Ascending aorta (tissue), 2 donors: ENCODE results near the gene NTRK1. TPM values are rescaled to one million over a fixed set of nuclear protein-coding genes. Genes with fewer than 3 reads are reported as not detected.
A peak's percentile ranks its signal among the peaks of the same experiment; 100 is the strongest.

Experiments
- DNase-seq, 2 donors: peaks; one replicate each; pipeline ENCODE4 v3.0.0-alpha.2; 2019; ENCODE audit warnings: low spot score in 2 of 2
- H3K27ac ChIP-seq, 2 donors: fragments of 200-600 bp; sonication (generic); one replicate each; pipeline ENCODE4 v1.5.1; 2016 to 2017; ENCODE audit warnings: mild to moderate bottlenecking in 1 of 2
- H3K27me3 ChIP-seq: fragments of 200-600 bp; sonication (generic); one replicate; pipeline ENCODE4 v1.5.1; 2017
- H3K36me3 ChIP-seq, 2 donors: fragments of 200-600 bp; sonication (generic); one replicate each; pipeline ENCODE4 v1.5.1; 2016
- H3K4me1 ChIP-seq, 2 donors: fragments of 200-600 bp; sonication (generic); one replicate each; pipeline ENCODE4 v1.5.1; 2016 to 2017; ENCODE audit warnings: mild to moderate bottlenecking in 1 of 2
- H3K4me3 ChIP-seq, 2 donors: fragments of 200-600 bp; sonication (generic); one replicate each; pipeline ENCODE4 v1.5.1; 2016 to 2017; ENCODE audit warnings: mild to moderate bottlenecking in 1 of 2
- H3K9me3 ChIP-seq, 2 donors: fragments of 200-600 bp; sonication (generic); one replicate each; pipeline ENCODE4 v1.5.1; 2016
- CTCF ChIP-seq, 3 experiments: fragments of 200-600 bp in 2 of 3; fragments of 450-650 bp in 1 of 3; sonication (generic) in 2 of 3; IDR thresholded peaks; one replicate each; pipeline ENCODE4 v1.5.1; 2016 to 2019; ENCODE audit warnings: antibody characterized with exemption in 3 of 3, mild to moderate bottlenecking in 1 of 3, moderate library complexity in 1 of 3
- intact Hi-C: fragments of 100-400 bp; cut with DNase I; formaldehyde crosslinking; loops from one replicate; pipeline ENCODE4 v1.15.1; 2023
- total RNA-seq: library from RNA; depleted of rRNA; stranded (reverse); fragments of >200 nt; gene quantifications from one replicate; pipeline ENCODE4 v1.1.0, GENCODE V29; 2016

NTRK1 gene
- total RNA-seq, 1 donor from 2014 or later = not detected

- Histone ChIP-seq H3K27me3 (no peaks in the 10 kb centered on the region), H3K4me3 (no peak overlapping the region), H3K36me3 (peaks cover 32 to 44% of the 10 kb centered on the region in 2 donors), H3K27ac (no peak overlapping the region), H3K9me3 (no peaks in the 10 kb centered on the region), H3K4me1 (no peaks in the 10 kb centered on the region)
- no peak for DNase-seq
- no peak for TF ChIP-seq CTCF (IDR thresholded peaks at IDR 0.05)
- intact Hi-C loops = no loop called here
These were observed 49.0 kb downstream of the NTRK1 start for GRCh38 chr1:156909671-156910070.

- H3K27ac ChIP-seq = no peak overlapping the region
- H3K4me1 ChIP-seq = no peaks in the 10 kb centered on the region
- peak; percentile 27 to 68 (median 56) for TF ChIP-seq CTCF (IDR thresholded peaks at IDR 0.05)
- H3K36me3 ChIP-seq = peaks cover 37 to 48% of the 10 kb centered on the region in 2 donors
- H3K27me3 ChIP-seq = no peaks in the 10 kb centered on the region
- no peak for DNase-seq
- H3K4me3 ChIP-seq = no peak overlapping the region
- intact Hi-C loops = no loop called here
- H3K9me3 ChIP-seq = no peaks in the 10 kb centered on the region
These were observed 49.7 kb downstream of the NTRK1 start for GRCh38 chr1:156910309-156910782.

GRCh38 chr1:156911577-156912298 is 51.1 kb downstream of the NTRK1 start:
- TF ChIP-seq CTCF (IDR thresholded peaks at IDR 0.05) = no peak
- no peak overlapping the region for H3K4me3 ChIP-seq
- no peaks in the 10 kb centered on the region for H3K4me1 ChIP-seq
- no peaks in the 10 kb centered on the region for H3K9me3 ChIP-seq
- no peaks in the 10 kb centered on the region for H3K27me3 ChIP-seq
- no peak overlapping the region for H3K27ac ChIP-seq
- no peak for DNase-seq
- peaks cover 32 to 49% of the 10 kb centered on the region in 2 donors for H3K36me3 ChIP-seq
- intact Hi-C loops = no loop called here

- Histone ChIP-seq H3K27ac (no peak overlapping the region), H3K27me3 (no peaks in the 10 kb centered on the region), H3K36me3 (peaks cover 28 to 48% of the 10 kb centered on the region in 2 donors), H3K9me3 (no peaks in the 10 kb centered on the region), H3K4me1 (no peaks in the 10 kb centered on the region), H3K4me3 (no peak overlapping the region)
- TF ChIP-seq CTCF (IDR thresholded peaks at IDR 0.05) = no peak
- no peak for DNase-seq
- intact Hi-C loops = no loop called here
These were observed 51.6 kb downstream of the NTRK1 start for GRCh38 chr1:156912310-156912709.

- Histone ChIP-seq H3K27ac (no peak overlapping the region), H3K36me3 (peaks cover 20 to 47% of the 10 kb centered on the region in 2 donors), H3K4me1 (no peaks in the 10 kb centered on the region), H3K9me3 (no peaks in the 10 kb centered on the region), H3K27me3 (no peaks in the 10 kb centered on the region), H3K4me3 (no peak overlapping the region)
- DNase-seq = no peak
- TF ChIP-seq CTCF (IDR thresholded peaks at IDR 0.05) = no peak
- intact Hi-C loops = no loop called here
These were observed 52.5 kb downstream of the NTRK1 start for GRCh38 chr1:156912861-156913808.
